ENCODE results near the gene PCDHAC1. TPM values are rescaled to one million over a fixed set of nuclear protein-coding genes. Genes with fewer than 3 reads are reported as not detected.

PCDHAC1 gene
- total RNA-seq, 1 donor from 2014 or later, result not detected

GRCh38 chr5:140926443-140927227 lies 536 bp downstream of the PCDHAC1 start:
- ATAC-seq (ENCODE audit: low read depth) (no peak), DNase-seq (no peak)
- peaks cover 4% of the 10 kb centered on the region for H3K4me1 Mint-ChIP-seq
- no peaks in the 10 kb centered on the region for H3K36me3 Mint-ChIP-seq (ENCODE audit: low read depth)
- POLR2A ChIA-PET, result no interaction called here
- CTCF ChIA-PET, result no interaction called here
- no peak for TF ChIP-seq CTCF (IDR thresholded peaks at IDR 0.05)
- peaks cover 42% of the 10 kb centered on the region for H3K27me3 Mint-ChIP-seq
- peak overlapping the region; percentile 41 for H3K4me3 Mint-ChIP-seq
- no peak overlapping the region for H3K27ac Mint-ChIP-seq
- peaks cover 2% of the 10 kb centered on the region for H3K9me3 Mint-ChIP-seq
- intact Hi-C loops (cut with micrococcal nuclease), result no loop called here

- ATAC-seq (ENCODE audit: low read depth) (no peak), DNase-seq (no peak)
- no peak overlapping the region for H3K27ac Mint-ChIP-seq
- peaks cover 4% of the 10 kb centered on the region for H3K4me1 Mint-ChIP-seq
- intact Hi-C loops (cut with micrococcal nuclease), result no loop called here
- no peaks in the 10 kb centered on the region for H3K36me3 Mint-ChIP-seq (ENCODE audit: low read depth)
- ChIA-PET CTCF (no interaction called here), POLR2A (no interaction called here)
- peaks cover 2% of the 10 kb centered on the region for H3K9me3 Mint-ChIP-seq
- H3K27me3 Mint-ChIP-seq, result peaks cover 39% of the 10 kb centered on the region
- H3K4me3 Mint-ChIP-seq, result peak overlapping the region; percentile 41
- TF ChIP-seq CTCF (IDR thresholded peaks at IDR 0.05), result no peak
Observed at GRCh38 chr5:140927228-140927573, 1.1 kb downstream of the PCDHAC1 start.

- ATAC-seq (ENCODE audit: low read depth), result no peak
- intact Hi-C loops (cut with micrococcal nuclease), result no loop called here
- H3K27ac Mint-ChIP-seq, result no peak overlapping the region
- no peak for TF ChIP-seq CTCF (IDR thresholded peaks at IDR 0.05)
- ChIA-PET POLR2A (no interaction called here), CTCF (no interaction called here)
- H3K27me3 Mint-ChIP-seq, result peaks cover 1% of the 10 kb centered on the region
- H3K36me3 Mint-ChIP-seq (ENCODE audit: low read depth), result no peaks in the 10 kb centered on the region
- no peaks in the 10 kb centered on the region for H3K9me3 Mint-ChIP-seq
- no peak overlapping the region for H3K4me3 Mint-ChIP-seq
- no peak for DNase-seq
- no peaks in the 10 kb centered on the region for H3K4me1 Mint-ChIP-seq
Observed at GRCh38 chr5:140934964-140935606, 9.0 kb downstream of the PCDHAC1 start.

GRCh38 chr5:140946578-140946977 lies 20.5 kb downstream of the PCDHAC1 start:
- H3K4me1 Mint-ChIP-seq, result no peaks in the 10 kb centered on the region
- no peak for ATAC-seq (ENCODE audit: low read depth)
- intact Hi-C loops (cut with micrococcal nuclease), result no loop called here
- H3K4me3 Mint-ChIP-seq, result no peak overlapping the region
- no peak for DNase-seq
- TF ChIP-seq CTCF (IDR thresholded peaks at IDR 0.05), result no peak
- no peaks in the 10 kb centered on the region for H3K27me3 Mint-ChIP-seq
- ChIA-PET POLR2A (no interaction called here), CTCF (no interaction called here)
- no peak overlapping the region for H3K27ac Mint-ChIP-seq
- peaks cover 16% of the 10 kb centered on the region for H3K9me3 Mint-ChIP-seq
- H3K36me3 Mint-ChIP-seq (ENCODE audit: low read depth), result no peaks in the 10 kb centered on the region

- H3K9me3 Mint-ChIP-seq, result peaks cover 6% of the 10 kb centered on the region
- no peaks in the 10 kb centered on the region for H3K4me1 Mint-ChIP-seq
- ChIA-PET POLR2A (no interaction called here), CTCF (no interaction called here)
- intact Hi-C loops (cut with micrococcal nuclease), result no loop called here
- ATAC-seq (ENCODE audit: low read depth), result no peak
- H3K27me3 Mint-ChIP-seq, result no peaks in the 10 kb centered on the region
- TF ChIP-seq CTCF (IDR thresholded peaks at IDR 0.05), result no peak
- no peak overlapping the region for H3K4me3 Mint-ChIP-seq
- no peaks in the 10 kb centered on the region for H3K36me3 Mint-ChIP-seq (ENCODE audit: low read depth)
- no peak overlapping the region for H3K27ac Mint-ChIP-seq
- DNase-seq, result no peak
Observed at GRCh38 chr5:140951636-140952035, 25.5 kb downstream of the PCDHAC1 start.
